ENCODE results near the gene TMEM253.
A peak's percentile ranks its signal among the peaks of the same experiment; 100 is the strongest.

Gene TMEM253

GRCh38 chr14:21084998-21085853 lies 15.6 kb upstream of the TMEM253 start:
- no peak overlapping the region for H3K4me3 ChIP-seq (ENCODE audit: low read length in 2 of 2)
- no peak overlapping the region for H2BK120ac ChIP-seq (ENCODE audit: low read depth, low read length)
- peaks cover 0 to 8% of the 10 kb centered on the region in 2 donors for H3K9me3 ChIP-seq (replicated peaks in 1 of 2; ENCODE audit: control insufficient read depth in 2 of 2, insufficient read depth in 1 of 2, low read depth in 1 of 2, low read length in 2 of 2)
- H3K4me1 ChIP-seq (ENCODE audit: control insufficient read depth in 2 of 2, insufficient read depth in 1 of 2, low read depth in 1 of 2, low read length in 2 of 2) = peaks cover 10 to 11% of the 10 kb centered on the region in 2 donors
- H3K36me3 ChIP-seq (replicated peaks in 1 of 2; ENCODE audit: control insufficient read depth in 2 of 2, insufficient read depth in 2 of 2, low read length in 2 of 2) = peaks cover 66 to 92% of the 10 kb centered on the region in 2 donors
- H2AK5ac ChIP-seq (ENCODE audit: low read depth, low read length) = no peak overlapping the region
- H3K23ac ChIP-seq (ENCODE audit: low read depth, low read length, poor library complexity) = no peak overlapping the region
- no peak overlapping the region for H4K8ac ChIP-seq (ENCODE audit: low read depth, low read length)
- H3K27me3 ChIP-seq (ENCODE audit: control insufficient read depth in 3 of 3, insufficient read depth in 3 of 3, low read depth in 1 of 3, low read length in 3 of 3) = no peaks in the 10 kb centered on the region
- no peak overlapping the region for H4K91ac ChIP-seq (ENCODE audit: low read depth, low read length, poor library complexity)
- H2BK15ac ChIP-seq (ENCODE audit: low read length) = no peak overlapping the region
- H2BK12ac ChIP-seq (ENCODE audit: low read length) = no peak overlapping the region
- no peak overlapping the region for H3K18ac ChIP-seq (ENCODE audit: low read length)
- no CpG with 5 or more reads among the region's 17 CpGs for WGBS, 2 donors (ENCODE audit: extremely low coverage in 2 of 2, insufficient read length in 2 of 2, insufficient replicate concordance in 1 of 2)
- H3K9ac ChIP-seq (ENCODE audit: low read depth, low read length, poor library complexity) = no peak overlapping the region
- no peak overlapping the region for H3K4me2 ChIP-seq (ENCODE audit: insufficient read depth, low read length, poor library complexity, severe bottlenecking)
- no peak overlapping the region for H2AFZ ChIP-seq (ENCODE audit: low read length)
- no peak overlapping the region for H3K4ac ChIP-seq (ENCODE audit: low read length)
- H3K14ac ChIP-seq (ENCODE audit: low read length) = no peak overlapping the region
- H2BK5ac ChIP-seq (ENCODE audit: low read length) = no peak overlapping the region
- H3K79me1 ChIP-seq (ENCODE audit: low read depth, low read length) = no peaks in the 10 kb centered on the region
- no peak for DNase-seq (ENCODE audit: low spot score)
- H3K27ac ChIP-seq (replicated peaks; ENCODE audit: low read length) = no peak overlapping the region

- Histone ChIP-seq H4K91ac (ENCODE audit: low read depth, low read length, poor library complexity) (no peak overlapping the region), H3K79me1 (ENCODE audit: low read depth, low read length) (peaks cover 3% of the 10 kb centered on the region), H3K27ac (replicated peaks; ENCODE audit: low read length) (peak overlapping the region; percentile 48), H3K23ac (ENCODE audit: low read depth, low read length, poor library complexity) (peak overlapping the region; percentile 61), H2BK120ac (ENCODE audit: low read depth, low read length) (no peak overlapping the region), H3K36me3 (replicated peaks in 1 of 2; ENCODE audit: control insufficient read depth in 2 of 2, insufficient read depth in 2 of 2, low read length in 2 of 2) (peaks cover 69 to 92% of the 10 kb centered on the region in 2 donors), H3K4me2 (ENCODE audit: insufficient read depth, low read length, poor library complexity, severe bottlenecking) (no peak overlapping the region), H2BK12ac (ENCODE audit: low read length) (no peak overlapping the region), H3K9me3 (replicated peaks in 1 of 2; ENCODE audit: control insufficient read depth in 2 of 2, insufficient read depth in 1 of 2, low read depth in 1 of 2, low read length in 2 of 2) (peaks cover 0 to 8% of the 10 kb centered on the region in 2 donors), H2BK15ac (ENCODE audit: low read length) (no peak overlapping the region), H2AK5ac (ENCODE audit: low read depth, low read length) (peak overlapping the region; percentile 69), H2BK5ac (ENCODE audit: low read length) (no peak overlapping the region), H3K18ac (ENCODE audit: low read length) (peak overlapping the region; percentile 74), H4K8ac (ENCODE audit: low read depth, low read length) (no peak overlapping the region), H3K4me3 (ENCODE audit: low read length in 2 of 2) (peak overlapping the region in 1 of 2 donors; percentile 27), H3K9ac (ENCODE audit: low read depth, low read length, poor library complexity) (peak overlapping the region; percentile 31), H3K27me3 (ENCODE audit: control insufficient read depth in 3 of 3, insufficient read depth in 3 of 3, low read depth in 1 of 3, low read length in 3 of 3) (no peaks in the 10 kb centered on the region), H3K4me1 (ENCODE audit: control insufficient read depth in 2 of 2, insufficient read depth in 1 of 2, low read depth in 1 of 2, low read length in 2 of 2) (peaks cover 10 to 11% of the 10 kb centered on the region in 2 donors), H3K4ac (ENCODE audit: low read length) (no peak overlapping the region), H2AFZ (ENCODE audit: low read length) (no peak overlapping the region), H3K14ac (ENCODE audit: low read length) (no peak overlapping the region)
- no CpG with 5 or more reads among the region's 4 CpGs for WGBS, 2 donors (ENCODE audit: extremely low coverage in 2 of 2, insufficient read length in 2 of 2, insufficient replicate concordance in 1 of 2)
- no peak for DNase-seq (ENCODE audit: low spot score)
These were observed 14.0 kb upstream of the TMEM253 start for GRCh38 chr14:21086908-21087293.

- H3K18ac ChIP-seq (ENCODE audit: low read length) = peak overlapping the region; percentile 39
- H3K9ac ChIP-seq (ENCODE audit: low read depth, low read length, poor library complexity) = peak overlapping the region; percentile 31
- no peak overlapping the region for H2BK120ac ChIP-seq (ENCODE audit: low read depth, low read length)
- no peak overlapping the region for H3K4me2 ChIP-seq (ENCODE audit: insufficient read depth, low read length, poor library complexity, severe bottlenecking)
- WGBS, 2 donors (ENCODE audit: extremely low coverage in 2 of 2, insufficient read length in 2 of 2, insufficient replicate concordance in 1 of 2) = no CpG with 5 or more reads among the region's 19 CpGs
- peaks cover 0 to 8% of the 10 kb centered on the region in 2 donors for H3K9me3 ChIP-seq (replicated peaks in 1 of 2; ENCODE audit: control insufficient read depth in 2 of 2, insufficient read depth in 1 of 2, low read depth in 1 of 2, low read length in 2 of 2)
- DNase-seq (ENCODE audit: low spot score) = peak; percentile 74
- no peak overlapping the region for H3K4ac ChIP-seq (ENCODE audit: low read length)
- peaks cover 11 to 12% of the 10 kb centered on the region in 2 donors for H3K4me1 ChIP-seq (ENCODE audit: control insufficient read depth in 2 of 2, insufficient read depth in 1 of 2, low read depth in 1 of 2, low read length in 2 of 2)
- no peak overlapping the region for H2AFZ ChIP-seq (ENCODE audit: low read length)
- H3K36me3 ChIP-seq (replicated peaks in 1 of 2; ENCODE audit: control insufficient read depth in 2 of 2, insufficient read depth in 2 of 2, low read length in 2 of 2) = peaks cover 68 to 92% of the 10 kb centered on the region in 2 donors
- H3K23ac ChIP-seq (ENCODE audit: low read depth, low read length, poor library complexity) = peak overlapping the region; percentile 61
- no peaks in the 10 kb centered on the region for H3K27me3 ChIP-seq (ENCODE audit: control insufficient read depth in 3 of 3, insufficient read depth in 3 of 3, low read depth in 1 of 3, low read length in 3 of 3)
- no peak overlapping the region for H2BK12ac ChIP-seq (ENCODE audit: low read length)
- H4K91ac ChIP-seq (ENCODE audit: low read depth, low read length, poor library complexity) = no peak overlapping the region
- H3K4me3 ChIP-seq (ENCODE audit: low read length in 2 of 2) = no peak overlapping the region
- no peak overlapping the region for H3K14ac ChIP-seq (ENCODE audit: low read length)
- H4K8ac ChIP-seq (ENCODE audit: low read depth, low read length) = no peak overlapping the region
- peak overlapping the region; percentile 48 for H3K27ac ChIP-seq (replicated peaks; ENCODE audit: low read length)
- H3K79me1 ChIP-seq (ENCODE audit: low read depth, low read length) = peaks cover 6% of the 10 kb centered on the region
- no peak overlapping the region for H2BK15ac ChIP-seq (ENCODE audit: low read length)
- H2AK5ac ChIP-seq (ENCODE audit: low read depth, low read length) = peak overlapping the region; percentile 69
- H2BK5ac ChIP-seq (ENCODE audit: low read length) = no peak overlapping the region
These were observed 13.4 kb upstream of the TMEM253 start for GRCh38 chr14:21087294-21088091.

- no peak overlapping the region for H4K91ac ChIP-seq (ENCODE audit: low read depth, low read length, poor library complexity)
- no peak overlapping the region for H3K23ac ChIP-seq (ENCODE audit: low read depth, low read length, poor library complexity)
- H3K27me3 ChIP-seq (ENCODE audit: control insufficient read depth in 3 of 3, insufficient read depth in 3 of 3, low read depth in 1 of 3, low read length in 3 of 3) = no peaks in the 10 kb centered on the region
- WGBS, 2 donors (ENCODE audit: extremely low coverage in 2 of 2, insufficient read length in 2 of 2, insufficient replicate concordance in 1 of 2) = no CpG with 5 or more reads among the region's 4 CpGs
- H2BK5ac ChIP-seq (ENCODE audit: low read length) = no peak overlapping the region
- H3K18ac ChIP-seq (ENCODE audit: low read length) = no peak overlapping the region
- H3K4ac ChIP-seq (ENCODE audit: low read length) = no peak overlapping the region
- H3K9ac ChIP-seq (ENCODE audit: low read depth, low read length, poor library complexity) = no peak overlapping the region
- peaks cover 21 to 23% of the 10 kb centered on the region in 2 donors for H3K4me1 ChIP-seq (ENCODE audit: control insufficient read depth in 2 of 2, insufficient read depth in 1 of 2, low read depth in 1 of 2, low read length in 2 of 2)
- no peak overlapping the region for H4K8ac ChIP-seq (ENCODE audit: low read depth, low read length)
- H2BK12ac ChIP-seq (ENCODE audit: low read length) = no peak overlapping the region
- H3K9me3 ChIP-seq (replicated peaks in 1 of 2; ENCODE audit: control insufficient read depth in 2 of 2, insufficient read depth in 1 of 2, low read depth in 1 of 2, low read length in 2 of 2) = peaks cover 0 to 8% of the 10 kb centered on the region in 2 donors
- no peak overlapping the region for H3K4me2 ChIP-seq (ENCODE audit: insufficient read depth, low read length, poor library complexity, severe bottlenecking)
- H2BK15ac ChIP-seq (ENCODE audit: low read length) = no peak overlapping the region
- no peak overlapping the region for H3K14ac ChIP-seq (ENCODE audit: low read length)
- no peak overlapping the region for H2AK5ac ChIP-seq (ENCODE audit: low read depth, low read length)
- peaks cover 71 to 94% of the 10 kb centered on the region in 2 donors for H3K36me3 ChIP-seq (replicated peaks in 1 of 2; ENCODE audit: control insufficient read depth in 2 of 2, insufficient read depth in 2 of 2, low read length in 2 of 2)
- no peak overlapping the region for H2AFZ ChIP-seq (ENCODE audit: low read length)
- DNase-seq (ENCODE audit: low spot score) = no peak
- H3K4me3 ChIP-seq (ENCODE audit: low read length in 2 of 2) = no peak overlapping the region
- H3K27ac ChIP-seq (replicated peaks; ENCODE audit: low read length) = peak overlapping the region; percentile 20
- H3K79me1 ChIP-seq (ENCODE audit: low read depth, low read length) = peaks cover 11% of the 10 kb centered on the region
- H2BK120ac ChIP-seq (ENCODE audit: low read depth, low read length) = no peak overlapping the region
These were observed 12.2 kb upstream of the TMEM253 start for GRCh38 chr14:21088687-21089086.

All from neuronal stem cell (in vitro differentiated cells).